Ovary (tissue), 9 donors: ENCODE data around the gene WSB1. TPM values are rescaled to one million over a fixed set of nuclear protein-coding genes. Genes with fewer than 3 reads are reported as not detected.

ENCODE experiments used
- DNase-seq, 5 donors: peaks; one replicate each; pipeline ENCODE4 v3.0.0-alpha.2; 2019 to 2020
- H3K27ac ChIP-seq, 2 donors: fragments of 200-600 bp; one replicate each; pipeline versions ENCODE4 v1.5.1 to v1.8.0; 2019 to 2022
- H3K27me3 ChIP-seq: fragments of 200-600 bp; one replicate; pipeline ENCODE4 v1.8.0; 2022
- H3K36me3 ChIP-seq: fragments of 200-600 bp; sonication (generic); one replicate; pipeline ENCODE4 v1.5.1; 2019
- H3K4me1 ChIP-seq: one replicate; pipeline ENCODE4 v1.8.1; 2013; ENCODE audit warnings: mild to moderate bottlenecking, moderate library complexity; ENCODE audit not compliant: insufficient read depth
- H3K4me3 ChIP-seq: fragments of 200-600 bp; sonication (generic); one replicate; pipeline ENCODE4 v1.5.1; 2017
- H3K9me3 ChIP-seq, 2 donors: fragments of 200-600 bp in 1 of 2; sonication (generic) in 1 of 2; one replicate each; pipeline versions ENCODE4 v1.5.1 to v1.8.1; 2013 to 2019; ENCODE audit warnings: mild to moderate bottlenecking in 1 of 2, moderate library complexity in 1 of 2
- EP300 ChIP-seq: sonication (generic); formaldehyde crosslinking; IDR thresholded peaks from one replicate; pipeline ENCODE4 v1.6.1; 2017; ENCODE audit warnings: antibody characterized with exemption
- POLR2A ChIP-seq: fragments of 450-650 bp; IDR thresholded peaks from one replicate; pipeline ENCODE4 v1.6.1; 2017; ENCODE audit warnings: antibody characterized with exemption, mild to moderate bottlenecking, moderate library complexity
- WGBS, 3 donors: extraction: QIAGEN DNeasy Blood & Tissue Kit in 1 of 3; methylation state at CpG; one replicate each; pipeline versions ENCODE4 v1.1.5 to v1.1.7; 2013 to 2017; 5-methylcytosine and 5-hydroxymethylcytosine counted together
- intact Hi-C, 4 donors: fragments of 100-400 bp; cut with DNase I; formaldehyde crosslinking; loops; one replicate each; pipeline versions ENCODE4 v1.11.0 to v1.15.1; 2022 to 2023
- polyA plus RNA-seq, 2 donors: library from polyadenylated mRNA; stranded (reverse); fragments of 200-250 nt in 1 of 2; fragments of 350-450 nt in 1 of 2; fragmentation: Illumina TruSeq in 1 of 2; extraction: RNeasy Lipid Tissue Mini Kit (QIAGEN cat#74804) in 1 of 2; gene quantifications; one replicate each; pipeline ENCODE4 v1.2.3, GENCODE V29; 2013 to 2014
- total RNA-seq, 7 donors: library from RNA; depleted of rRNA in 2 of 7; stranded (reverse); fragments of >200 nt in 2 of 7; fragmentation: NEBNext Ultra II Directional in 3 of 7; extraction: Animal tissue kit (Norgen Biotek cat#: 25700) in 3 of 7; gene quantifications; one replicate each; pipeline versions ENCODE4 v1.1.0 to v1.2.4, GENCODE V29; 2016 to 2023
- TF ChIP-seq, protein P1 (sequence below), 3 donors: fragments of 450-650 bp in 2 of 3; fragments of 200-600 bp in 1 of 3; IDR thresholded peaks; one replicate each; pipeline versions ENCODE4 v1.5.1 to v1.8.0; 2016 to 2022; ENCODE audit warnings: antibody characterized with exemption in 3 of 3, mild to moderate bottlenecking in 1 of 3
- donor health status: DM: no; HTN: no; CAD: no; lungs with moderate emphysema.
- donor health status: DM: no; HTN: no; CAD: no.
- donor health status: Bipolar disorder and iron deficiency.
- donor health status: DM: yes; HTN: yes; CAD: no.
- donor health status: DM: no; HTN: no; CAD: no.
- donor health status: DM: yes; HTN: yes; CAD: no.

WSB1 gene
- total and polyA plus RNA-seq, 9 donors, result 88.9 to 214 (median 168) TPM

DNA sequence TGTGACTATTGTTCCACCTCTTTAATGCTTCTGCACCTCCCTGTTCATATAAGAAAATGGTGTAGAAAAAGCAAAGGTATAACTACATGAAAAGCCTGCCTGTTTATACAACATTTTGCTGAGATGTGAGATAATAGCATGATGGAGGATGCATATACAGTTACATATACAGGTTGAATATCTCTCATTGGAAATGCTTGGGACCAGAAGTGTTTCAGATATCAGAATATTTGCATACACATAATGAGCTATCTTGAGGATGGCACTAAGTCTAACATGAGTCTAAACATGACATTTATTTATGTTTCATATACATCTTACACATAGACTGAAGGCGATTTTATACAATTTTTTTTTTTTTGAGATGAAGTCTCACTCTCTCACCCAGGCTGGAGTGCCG is 5.7 kb upstream of the WSB1 start:
- no peak overlapping the region for H3K4me3 ChIP-seq
- no peaks in the 10 kb centered on the region for H3K27me3 ChIP-seq
- TF ChIP-seq EP300, result no peak
- TF ChIP-seq, protein P1, sequence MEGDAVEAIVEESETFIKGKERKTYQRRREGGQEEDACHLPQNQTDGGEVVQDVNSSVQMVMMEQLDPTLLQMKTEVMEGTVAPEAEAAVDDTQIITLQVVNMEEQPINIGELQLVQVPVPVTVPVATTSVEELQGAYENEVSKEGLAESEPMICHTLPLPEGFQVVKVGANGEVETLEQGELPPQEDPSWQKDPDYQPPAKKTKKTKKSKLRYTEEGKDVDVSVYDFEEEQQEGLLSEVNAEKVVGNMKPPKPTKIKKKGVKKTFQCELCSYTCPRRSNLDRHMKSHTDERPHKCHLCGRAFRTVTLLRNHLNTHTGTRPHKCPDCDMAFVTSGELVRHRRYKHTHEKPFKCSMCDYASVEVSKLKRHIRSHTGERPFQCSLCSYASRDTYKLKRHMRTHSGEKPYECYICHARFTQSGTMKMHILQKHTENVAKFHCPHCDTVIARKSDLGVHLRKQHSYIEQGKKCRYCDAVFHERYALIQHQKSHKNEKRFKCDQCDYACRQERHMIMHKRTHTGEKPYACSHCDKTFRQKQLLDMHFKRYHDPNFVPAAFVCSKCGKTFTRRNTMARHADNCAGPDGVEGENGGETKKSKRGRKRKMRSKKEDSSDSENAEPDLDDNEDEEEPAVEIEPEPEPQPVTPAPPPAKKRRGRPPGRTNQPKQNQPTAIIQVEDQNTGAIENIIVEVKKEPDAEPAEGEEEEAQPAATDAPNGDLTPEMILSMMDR (IDR thresholded peaks at IDR 0.05), result no peak
- no peak for DNase-seq
- WGBS, 3 donors, result 84 to 93% (median 87%) methylated on average over 2 of the region's 2 CpGs
- intact Hi-C loops, result no loop called here
- no peaks in the 10 kb centered on the region for H3K36me3 ChIP-seq
- no peaks in the 10 kb centered on the region for H3K9me3 ChIP-seq
- peaks cover 1% of the 10 kb centered on the region for H3K4me1 ChIP-seq
- H3K27ac ChIP-seq, result no peak overlapping the region

DNA sequence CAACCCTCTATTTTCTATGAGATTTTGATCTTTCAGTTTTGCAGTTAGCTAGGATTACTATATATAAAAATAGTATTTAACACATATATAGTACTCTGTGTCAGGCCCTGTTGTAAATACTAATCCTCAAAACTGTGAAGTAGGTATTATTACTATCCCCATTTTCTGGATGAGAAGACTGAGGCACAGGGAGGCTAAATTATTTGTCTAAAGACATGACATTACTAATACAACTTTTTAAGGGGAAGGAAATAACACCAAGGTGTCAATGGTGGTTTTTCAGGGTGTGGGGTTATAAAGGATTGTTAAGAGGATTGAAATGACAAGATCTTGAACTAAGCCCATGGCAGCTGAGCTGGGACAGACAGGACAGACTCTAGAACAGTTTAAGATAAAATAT is 4.1 kb upstream of the WSB1 start:
- Histone ChIP-seq H3K27me3 (no peaks in the 10 kb centered on the region), H3K9me3 (no peaks in the 10 kb centered on the region), H3K36me3 (no peaks in the 10 kb centered on the region), H3K27ac (no peak overlapping the region), H3K4me1 (peaks cover 1% of the 10 kb centered on the region), H3K4me3 (no peak overlapping the region)
- no peak for TF ChIP-seq POLR2A
- no peak for TF ChIP-seq EP300
- TF ChIP-seq, protein P1 (IDR thresholded peaks at IDR 0.05), result no peak
- no peak for DNase-seq
- intact Hi-C loops, result loop anchor here in 3 of 4 donors (5.0 to 10.0 kb wide), 3 partner anchors 42 to 45 kb away; no protein-coding TSS in a partner anchor

DNA sequence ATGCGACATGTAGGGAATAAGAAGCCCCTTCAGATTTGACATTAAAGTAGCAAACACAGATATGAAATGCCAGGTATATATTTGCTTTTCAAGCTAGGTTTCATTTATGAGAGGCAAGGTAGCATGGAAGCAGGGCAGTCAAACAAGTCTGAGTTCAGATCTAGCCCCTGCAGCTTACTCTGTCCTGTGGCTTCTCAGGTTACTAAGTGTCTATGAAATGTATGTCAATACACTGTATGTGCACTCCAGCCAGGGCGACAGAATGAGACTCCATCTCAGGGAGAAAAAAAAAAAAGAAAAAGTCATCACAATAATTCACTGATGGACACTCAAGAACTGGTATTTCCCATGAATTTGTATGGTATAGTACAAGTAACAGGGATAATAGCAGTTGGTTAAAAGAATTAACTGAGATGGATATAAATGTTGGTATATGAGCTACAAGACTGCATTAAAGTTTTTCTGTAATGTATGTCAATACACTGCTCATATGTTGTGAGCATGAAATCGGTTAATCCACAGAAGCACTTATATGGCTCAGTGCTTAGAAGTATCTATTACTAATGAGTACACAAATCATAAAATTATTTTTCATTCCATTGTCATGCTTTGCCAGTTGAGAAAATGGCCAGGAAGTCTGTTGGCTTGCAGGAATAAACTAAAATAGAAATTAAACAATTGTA is 2.9 kb upstream of the WSB1 start:
- H3K4me1 ChIP-seq, result peaks cover 2% of the 10 kb centered on the region
- no peak overlapping the region for H3K4me3 ChIP-seq
- intact Hi-C loops, result loop anchor here in 3 of 4 donors (5.0 to 10.0 kb wide), 3 partner anchors 41 to 46 kb away; no protein-coding TSS in a partner anchor
- TF ChIP-seq POLR2A, result no peak
- H3K27me3 ChIP-seq, result no peaks in the 10 kb centered on the region
- 88 to 91% (median 88%) methylated on average over 3 of the region's 3 CpGs for WGBS, 3 donors
- DNase-seq, result no peak
- no peak overlapping the region for H3K27ac ChIP-seq
- no peaks in the 10 kb centered on the region for H3K9me3 ChIP-seq
- H3K36me3 ChIP-seq, result no peaks in the 10 kb centered on the region

DNA sequence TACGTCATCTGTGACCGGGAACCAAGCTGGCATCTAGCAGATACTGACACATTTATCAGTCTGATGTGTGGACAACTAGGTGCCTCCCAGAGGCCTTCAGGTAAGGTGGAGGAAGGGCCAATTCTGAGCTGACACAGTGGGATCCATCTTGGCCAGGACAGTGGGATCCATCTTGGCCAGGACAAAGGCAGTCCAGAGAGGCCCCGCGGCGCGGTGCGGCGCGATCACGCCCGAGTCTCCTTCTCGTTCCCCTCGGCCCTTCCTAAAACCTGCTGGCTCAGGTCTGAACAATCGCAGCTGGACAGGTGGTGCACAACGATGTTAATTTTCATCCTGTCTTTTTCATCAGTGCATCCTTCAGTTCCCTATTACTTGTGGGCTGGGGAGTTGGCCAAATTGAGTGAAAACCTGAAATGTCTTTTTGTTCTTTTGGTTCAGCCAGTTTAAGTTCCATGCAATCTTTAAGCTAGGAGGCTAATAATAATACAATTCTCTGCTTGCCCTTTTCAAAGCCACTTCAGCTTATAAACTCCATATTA is 486 bp upstream of the WSB1 start:
- H3K27ac ChIP-seq, result peak overlapping the region; percentile 99 to 100
- H3K9me3 ChIP-seq, result no peaks in the 10 kb centered on the region
- peaks cover 9% of the 10 kb centered on the region for H3K4me1 ChIP-seq
- no peak for TF ChIP-seq POLR2A
- TF ChIP-seq, protein P1 (IDR thresholded peaks at IDR 0.05), result no peak
- no peaks in the 10 kb centered on the region for H3K27me3 ChIP-seq
- intact Hi-C loops, result loop anchor here in 3 of 4 donors (5.0 to 10.0 kb wide), 3 partner anchors 39 to 49 kb away; no protein-coding TSS in a partner anchor
- DNase-seq, result peak; percentile 30 to 66 (median 64)
- 88 to 90% (median 90%) methylated on average over 15 of the region's 15 CpGs for WGBS, 3 donors
- H3K36me3 ChIP-seq, result no peaks in the 10 kb centered on the region
- peak overlapping the region; percentile 93 for H3K4me3 ChIP-seq
